Measurements from ENCODE around the gene GTF2F2.

Gene GTF2F2, protein sequence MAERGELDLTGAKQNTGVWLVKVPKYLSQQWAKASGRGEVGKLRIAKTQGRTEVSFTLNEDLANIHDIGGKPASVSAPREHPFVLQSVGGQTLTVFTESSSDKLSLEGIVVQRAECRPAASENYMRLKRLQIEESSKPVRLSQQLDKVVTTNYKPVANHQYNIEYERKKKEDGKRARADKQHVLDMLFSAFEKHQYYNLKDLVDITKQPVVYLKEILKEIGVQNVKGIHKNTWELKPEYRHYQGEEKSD

DNA sequence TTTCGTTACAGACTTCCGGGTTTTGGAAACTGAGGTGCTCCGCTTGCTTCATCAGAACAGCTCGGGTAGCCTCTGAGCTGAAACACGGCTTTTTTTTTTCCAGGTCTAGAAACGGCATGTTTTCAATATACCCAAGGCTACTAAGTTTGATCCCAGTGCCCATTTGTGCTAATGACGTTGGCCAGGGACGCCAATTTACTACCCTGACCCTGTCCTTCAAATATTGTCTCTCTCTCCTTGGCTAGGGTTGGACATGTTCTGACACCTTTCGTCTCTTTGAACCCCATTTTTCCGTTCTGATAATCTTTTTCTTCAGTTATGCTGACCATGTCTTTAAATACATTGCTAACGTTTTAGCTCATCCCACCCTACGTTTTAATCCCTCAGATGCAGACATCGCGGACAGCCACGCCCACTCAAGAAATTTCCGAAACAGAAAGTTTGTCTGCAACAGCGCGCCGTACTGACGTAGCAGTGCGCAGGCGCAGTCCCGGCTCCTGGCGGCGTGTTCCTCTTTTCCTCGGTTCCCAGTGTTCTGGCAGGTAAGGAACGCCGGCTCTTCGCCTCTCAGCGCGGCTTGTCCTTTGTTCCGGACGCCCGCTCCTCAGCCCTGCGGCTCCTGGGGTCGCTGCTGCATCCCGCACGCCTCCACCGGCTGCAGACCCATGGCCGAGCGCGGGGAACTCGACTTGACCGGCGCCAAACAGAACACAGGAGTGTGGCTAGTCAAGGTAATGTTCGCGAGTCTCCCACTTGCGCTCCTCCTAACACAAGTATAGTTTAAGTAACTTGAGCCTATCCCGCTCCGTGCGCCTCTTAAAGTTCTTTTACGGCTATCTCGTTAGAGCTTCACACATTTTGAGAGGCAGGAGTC is at the start of gene GTF2F2:
TSS of gene GTF2F2 (plus strand) at position 520 of the 874 bp plus-strand sequence. CDS start at position 666, 146 bp downstream.
- peak; percentile 84 to 91 for DNase-seq

GRCh38 chr13:45073809-45074208 is 46.5 kb upstream of the GTF2F2 start:
- no peak for DNase-seq

DNA sequence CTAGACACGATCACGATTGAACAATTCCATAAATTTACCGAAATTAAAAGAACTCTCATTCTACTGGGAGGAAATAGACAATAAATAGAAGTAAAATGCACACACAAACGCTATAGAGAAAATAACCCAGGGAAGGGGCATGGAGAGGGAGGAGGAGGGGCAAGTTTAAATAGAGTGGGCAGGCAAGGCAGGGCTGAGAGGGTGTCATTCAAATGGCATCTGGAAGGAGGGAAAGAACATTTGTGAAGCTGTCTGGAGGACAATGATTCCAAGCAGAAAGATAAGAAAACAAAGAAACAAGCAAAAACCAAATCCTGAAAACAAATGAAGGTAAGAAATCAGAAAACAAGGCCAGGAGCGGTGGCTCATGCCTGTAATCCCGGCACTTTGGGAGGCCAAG is 45.6 kb upstream of the GTF2F2 start:
- DNase-seq, result no peak

GRCh38 chr13:45078003-45078402 is 42.3 kb upstream of the GTF2F2 start:
- no peak for DNase-seq

DNA sequence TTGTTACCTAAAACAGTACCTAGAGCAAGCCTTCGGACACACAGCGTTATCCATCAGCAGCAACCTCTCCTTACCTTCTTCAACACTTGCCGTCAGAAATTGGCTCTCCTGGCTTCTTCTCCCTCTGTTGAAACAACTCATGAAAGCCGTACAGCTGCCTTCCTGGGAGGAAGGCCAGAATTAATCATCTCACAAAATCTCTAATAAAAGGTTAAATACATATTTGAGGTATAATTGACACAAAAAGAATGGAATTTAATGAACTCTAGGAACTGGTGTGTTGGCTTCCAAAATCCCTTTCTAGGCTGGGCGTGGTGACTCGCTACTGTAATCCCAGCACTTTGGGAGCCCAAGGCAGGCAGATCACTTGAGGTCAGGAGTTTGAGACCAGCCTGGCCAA is 37.3 kb upstream of the GTF2F2 start:
- no peak for DNase-seq

DNA sequence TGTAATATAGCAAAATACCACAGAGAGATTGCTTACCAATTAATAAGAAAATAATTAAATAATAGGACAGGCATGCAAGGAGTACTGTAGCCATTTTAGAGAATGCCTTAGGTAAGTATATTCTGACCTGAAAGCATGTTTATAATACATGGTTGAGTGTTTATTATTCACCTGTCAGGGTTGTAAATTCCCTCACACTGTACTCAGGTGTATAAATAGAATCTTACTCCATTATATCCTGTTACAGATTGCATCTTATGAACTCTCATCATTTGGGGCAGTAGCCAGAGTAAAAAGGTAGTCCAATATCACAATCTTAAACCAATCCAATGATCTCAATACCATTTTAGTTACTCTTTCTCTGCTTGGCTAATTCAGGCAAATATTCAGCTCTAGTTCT is 35.8 kb upstream of the GTF2F2 start:
- DNase-seq, result no peak

DNA sequence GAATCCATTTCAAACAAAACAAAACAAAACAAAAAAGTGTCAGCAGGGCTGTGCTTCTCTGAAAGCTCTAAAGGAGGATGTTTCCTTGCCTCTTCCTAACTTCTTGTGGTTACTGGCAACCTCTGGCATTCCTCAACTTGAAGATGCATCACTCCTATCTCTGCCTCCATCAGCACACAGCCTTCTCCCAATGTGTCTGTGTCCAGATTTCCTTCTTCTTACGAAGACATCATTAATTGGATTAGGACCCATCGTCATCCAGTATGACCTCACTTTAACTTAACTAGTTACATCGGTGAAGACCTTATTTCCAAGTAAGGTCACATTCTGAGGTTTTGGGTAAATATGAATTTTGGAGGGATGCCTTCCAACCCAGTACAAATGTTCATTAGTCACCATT is 33.8 kb upstream of the GTF2F2 start:
- DNase-seq, result no peak

DNA sequence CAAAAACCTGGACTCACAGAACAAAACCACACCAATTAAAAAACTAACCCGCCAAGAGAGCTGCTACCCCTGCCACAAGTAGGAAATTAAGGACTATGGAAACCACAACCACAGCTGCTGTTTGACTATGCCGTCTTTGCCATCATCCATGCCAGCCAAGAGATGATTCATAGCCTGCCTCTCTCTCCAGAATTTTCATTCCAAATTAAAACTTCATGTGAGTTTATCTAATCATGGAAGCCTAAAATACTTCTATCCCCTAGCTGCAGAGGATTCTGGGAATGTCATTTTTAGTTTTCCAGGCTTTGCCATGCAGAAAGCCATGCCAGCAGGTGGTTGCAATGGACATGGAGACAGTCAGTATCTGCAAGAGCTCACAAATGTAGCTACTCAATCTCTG is 27.6 kb upstream of the GTF2F2 start:
- DNase-seq, result no peak

- DNase-seq, result no peak
Measured at GRCh38 chr13:45100573-45101262, 19.6 kb upstream of the GTF2F2 start.

GRCh38 chr13:45101327-45102018 is 18.8 kb upstream of the GTF2F2 start:
- no peak for DNase-seq

- DNase-seq, result no peak
Measured at GRCh38 chr13:45102136-45102507, 18.2 kb upstream of the GTF2F2 start.

- DNase-seq, result no peak
Measured at GRCh38 chr13:45103449-45103848, 16.9 kb upstream of the GTF2F2 start.

GRCh38 chr13:45104261-45104660 is 16.0 kb upstream of the GTF2F2 start:
- DNase-seq, result no peak

DNA sequence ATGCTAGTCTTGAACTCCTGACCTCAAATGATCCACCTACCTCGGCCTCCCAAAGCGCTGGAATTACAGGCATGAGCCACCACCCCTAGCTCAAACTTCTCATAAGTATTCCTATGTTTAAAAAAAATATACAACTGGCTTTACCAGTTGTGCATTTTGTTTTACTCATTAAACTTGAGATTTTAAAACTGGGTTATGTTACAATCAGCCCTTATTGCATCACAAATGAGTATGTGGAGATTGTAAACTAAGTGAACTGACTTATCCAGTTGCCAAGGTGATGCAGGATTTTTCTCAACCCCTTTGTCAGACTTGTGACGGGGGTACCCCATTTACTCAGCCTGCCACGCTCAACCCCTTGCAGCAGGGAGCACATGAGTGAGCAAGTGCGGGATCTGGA is 14.4 kb upstream of the GTF2F2 start:
- DNase-seq, result no peak

DNA sequence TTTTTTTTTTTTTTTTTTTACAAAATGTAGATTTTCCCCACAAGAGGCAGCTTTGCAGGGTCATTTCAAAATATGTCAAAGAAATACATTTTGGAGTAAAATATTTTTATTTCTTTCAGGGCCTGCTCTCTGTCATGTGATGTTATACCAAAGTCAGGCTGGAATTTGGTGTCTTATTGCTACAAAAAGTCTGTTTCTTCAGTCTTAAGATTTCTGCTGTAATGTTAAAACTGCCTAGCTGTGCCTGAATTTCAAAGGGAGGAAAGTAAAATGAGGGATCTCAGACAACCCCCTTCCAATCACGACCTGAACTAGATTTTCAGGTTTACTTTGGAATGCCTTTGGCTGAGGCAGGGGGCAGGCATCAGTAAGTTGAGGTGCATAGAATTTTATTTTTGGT is 12.8 kb upstream of the GTF2F2 start:
- no peak for DNase-seq

- DNase-seq, result no peak
Measured at GRCh38 chr13:45108716-45109101, 11.6 kb upstream of the GTF2F2 start.

GRCh38 chr13:45109102-45109720 is 11.1 kb upstream of the GTF2F2 start:
- no peak for DNase-seq

DNA sequence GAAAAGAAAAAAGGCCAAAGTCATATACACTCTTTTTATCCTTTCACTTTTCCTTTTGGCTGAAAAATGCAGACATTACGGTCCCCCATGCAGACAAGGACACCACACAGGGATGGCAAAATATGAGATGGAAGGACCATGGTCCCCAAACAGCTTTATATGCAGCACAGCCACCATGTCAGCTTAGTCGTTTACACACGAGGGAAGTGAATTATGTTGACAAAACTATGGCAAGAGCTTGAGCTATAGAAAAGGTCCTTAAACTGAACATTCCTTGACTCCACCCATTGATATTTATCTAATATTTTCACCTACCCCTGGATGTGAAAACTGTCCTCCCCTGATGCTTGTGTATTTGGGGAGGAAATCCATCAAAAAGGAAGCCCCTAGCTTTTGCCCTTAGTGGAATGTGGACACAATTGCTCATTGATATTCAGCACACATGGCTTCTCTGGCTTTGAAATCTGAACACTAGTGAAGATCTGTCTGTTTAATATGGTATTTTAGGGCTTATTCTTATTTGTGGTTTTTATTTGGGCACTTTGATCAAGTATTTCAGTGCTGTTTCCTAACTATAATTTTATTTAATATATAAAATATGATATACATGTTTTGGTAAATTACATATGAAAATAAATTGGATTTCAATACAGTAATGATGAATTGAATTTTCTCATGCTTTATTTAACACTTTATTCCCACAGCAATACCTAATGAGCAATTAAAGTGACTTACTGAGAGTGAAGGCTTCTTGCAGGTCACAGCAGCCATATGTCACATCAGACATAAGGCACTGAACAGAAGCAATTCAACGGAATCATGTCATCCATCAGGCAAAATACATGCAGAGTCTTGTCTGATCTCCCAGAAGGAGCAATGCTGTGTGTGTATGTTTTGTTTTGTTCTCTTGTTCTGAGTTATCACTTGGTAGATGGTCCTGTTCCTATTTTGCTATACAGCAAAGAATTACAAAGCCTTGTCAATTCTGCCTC is 6.8 kb upstream of the GTF2F2 start:
- DNase-seq, result no peak

DNA sequence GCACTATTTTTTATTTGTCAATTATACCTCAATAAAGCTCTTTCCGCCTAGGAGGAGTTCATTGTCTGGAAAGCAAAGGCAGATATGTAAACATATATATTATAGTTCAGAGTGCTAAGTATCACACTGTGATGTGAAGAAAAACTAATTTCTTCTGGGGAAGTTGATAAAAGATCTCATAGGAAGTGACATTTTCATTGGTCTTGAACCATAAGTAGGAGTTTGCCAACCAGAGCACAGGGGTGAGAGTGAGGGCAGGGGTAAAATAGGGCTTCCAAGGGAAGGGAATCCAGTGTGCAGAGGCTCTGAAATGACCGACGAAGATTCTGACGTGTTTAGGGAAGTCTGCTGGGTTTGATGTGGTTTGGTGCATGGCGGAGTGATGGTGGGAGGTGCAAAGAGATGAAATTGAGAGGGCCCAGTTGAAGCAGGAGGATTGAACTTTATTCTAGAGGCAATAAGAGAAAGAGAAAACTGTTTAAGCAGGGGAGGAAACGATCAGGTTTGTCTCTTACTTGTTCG is 780 bp upstream of the GTF2F2 start:
- no peak for DNase-seq

DNA sequence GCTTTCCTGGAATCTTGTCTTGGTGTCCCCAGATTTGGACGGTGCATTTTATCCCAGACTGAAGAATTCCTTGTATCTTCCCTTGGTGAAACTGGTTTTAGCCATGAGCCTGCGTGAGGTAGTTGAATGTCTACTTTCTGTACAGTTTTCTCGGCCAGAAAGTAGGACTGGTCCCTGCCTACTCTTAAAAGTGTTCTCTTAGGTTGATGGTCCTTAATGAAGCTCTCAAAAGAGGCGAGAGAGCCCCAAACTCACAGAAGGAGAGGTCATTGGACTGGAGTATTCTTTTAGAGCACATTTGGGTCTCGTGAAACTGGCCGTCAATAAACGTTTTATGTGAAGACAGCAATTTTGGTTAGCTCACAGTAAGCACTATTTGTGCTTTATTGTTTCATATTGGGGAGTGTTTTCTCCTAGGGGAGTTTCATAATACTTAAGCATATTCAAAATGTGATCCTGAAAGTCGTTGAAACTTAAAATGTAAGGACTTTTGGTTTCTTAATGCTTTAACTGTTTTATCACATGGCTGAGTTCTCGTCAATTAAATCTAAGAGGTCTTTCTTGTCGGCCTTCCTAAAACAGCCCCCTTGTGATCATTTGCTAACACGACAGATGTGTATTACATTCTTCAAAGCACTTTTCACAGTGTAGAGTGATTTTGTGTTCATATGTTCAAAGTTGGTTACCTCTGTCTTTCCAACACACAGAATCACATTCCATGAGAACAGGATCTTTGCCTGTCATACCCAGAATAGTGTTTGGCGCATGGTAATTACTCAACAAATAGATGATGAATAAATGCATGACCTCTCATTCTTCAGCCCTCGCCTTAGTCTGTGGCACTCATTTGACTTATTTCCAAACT is 889 bp downstream of the GTF2F2 start:
- DNase-seq, result no peak

Measured in NCI-H1930 (cell line).